Naive thymus-derived CD8-positive, alpha-beta T cell (primary cell): Measurements from ENCODE around the gene EIF4B. TPM values are rescaled to one million over a fixed set of nuclear protein-coding genes. Genes with fewer than 3 reads are reported as not detected.
A peak's percentile ranks its signal among the peaks of the same experiment; 100 is the strongest.

Source experiments
- ATAC-seq, 2 donors: fragments of 150-1000 bp; cut with Tn5 transposase in 1 of 2; sonication (Bioruptor Pico), chemical (Tn5 transposase) in 1 of 2; 1 replicate in 1 of 2; 2 replicates in 1 of 2; pipeline ENCODE4 v1.10.0; 2021; ENCODE audit warnings: mild to moderate bottlenecking in 2 of 2, moderate library complexity in 2 of 2
- POLR2A ChIA-PET: fragments of 350-600 bp; sonication (Branson Sonifier 250); formaldehyde crosslinking; loops from one replicate; lab custom pipeline; 2021; ENCODE audit warnings: antibody characterized with exemption; lab: Charles Lee
- DNase-seq, 10 donors: peaks; one replicate each; pipeline versions ENCODE4 v3.0.0 to v3.0.0-alpha.2; 2020 to 2022
- H3K27ac Mint-ChIP-seq, 10 donors: one replicate each; pipeline ENCODE4 v1.8.0; 2020 to 2022; ENCODE audit warnings: mild to moderate bottlenecking in 10 of 10, mixed read lengths in 10 of 10, moderate library complexity in 4 of 10, inconsistent platforms in 1 of 10
- H3K27me3 Mint-ChIP-seq, 5 donors: one replicate each; pipeline ENCODE4 v1.8.0; 2021 to 2022; ENCODE audit warnings: mixed read lengths in 5 of 5
- H3K36me3 Mint-ChIP-seq, 3 donors: one replicate each; pipeline ENCODE4 v1.8.0; 2020 to 2022; ENCODE audit warnings: mixed read lengths in 3 of 3, mild to moderate bottlenecking in 2 of 3, inconsistent platforms in 1 of 3
- H3K4me1 Mint-ChIP-seq, 4 donors: one replicate each; pipeline ENCODE4 v1.8.0; 2021 to 2022; ENCODE audit warnings: mixed read lengths in 4 of 4
- H3K4me3 Mint-ChIP-seq, 10 donors: one replicate each; pipeline ENCODE4 v1.8.0; 2020 to 2022; ENCODE audit warnings: mild to moderate bottlenecking in 10 of 10, mixed read lengths in 10 of 10, moderate library complexity in 6 of 10, inconsistent platforms in 1 of 10
- H3K9me3 Mint-ChIP-seq, 9 donors: one replicate each; pipeline ENCODE4 v1.8.0; 2020 to 2022; ENCODE audit warnings: mixed read lengths in 9 of 9, mild to moderate bottlenecking in 3 of 9, inconsistent platforms in 1 of 9, moderate library complexity in 1 of 9
- polyA plus RNA-seq, 3 donors: library from polyadenylated mRNA; unstranded; fragments of 300-500 nt; fragmentation: Illumina TruSeq; gene quantifications; one replicate each; pipeline ENCODE4 v1.2.3, GENCODE V29; 2021
- total RNA-seq, 8 experiments: library from RNA in 2 of 8; stranded (reverse) in 2 of 8; gene quantifications; one replicate each; pipeline ENCODE4 v1.2.3 and lab custom pipeline; 2021 to 2026

The EIF4B gene
- total and polyA plus RNA-seq, 5 experiments from 2014 or later: 116 to 804 (median 146) TPM

DNA sequence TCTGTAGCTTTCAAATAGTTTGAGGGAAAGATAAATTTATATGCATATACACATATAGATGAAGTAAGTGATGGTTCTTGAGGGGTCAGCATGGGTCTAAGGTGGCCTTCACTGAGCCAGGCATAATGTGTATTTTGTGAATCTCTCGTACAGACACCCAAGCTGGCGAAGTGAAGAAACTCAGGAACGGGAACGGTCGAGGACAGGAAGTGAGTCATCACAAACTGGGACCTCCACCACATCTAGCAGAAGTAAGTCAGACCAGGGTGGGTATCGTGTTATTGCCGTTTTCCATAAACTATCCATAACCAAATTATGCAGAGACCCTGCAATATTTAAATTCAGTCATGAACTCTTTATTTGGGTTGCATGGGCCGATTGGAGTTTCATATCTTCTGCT, 28.2 kb downstream of the EIF4B start:
- DNase-seq: no peak
- ATAC-seq: no peak
- POLR2A ChIA-PET: interaction anchor here (1.0 kb wide), 2 partner anchors 13 to 20 kb away, joined by 3 to 8 read pairs; no protein-coding TSS in a partner anchor
- Mint-ChIP-seq H3K27ac (peak overlapping the region in 4 of 10 donors; percentile 16 to 81 (median 68)), H3K27me3 (no peaks in the 10 kb centered on the region), H3K9me3 (no peaks in the 10 kb centered on the region), H3K4me1 (peaks cover 8 to 23% (median 10%) of the 10 kb centered on the region in 4 donors), H3K4me3 (no peak overlapping the region), H3K36me3 (peaks cover 3 to 95% (median 26%) of the 10 kb centered on the region in 3 donors)

DNA sequence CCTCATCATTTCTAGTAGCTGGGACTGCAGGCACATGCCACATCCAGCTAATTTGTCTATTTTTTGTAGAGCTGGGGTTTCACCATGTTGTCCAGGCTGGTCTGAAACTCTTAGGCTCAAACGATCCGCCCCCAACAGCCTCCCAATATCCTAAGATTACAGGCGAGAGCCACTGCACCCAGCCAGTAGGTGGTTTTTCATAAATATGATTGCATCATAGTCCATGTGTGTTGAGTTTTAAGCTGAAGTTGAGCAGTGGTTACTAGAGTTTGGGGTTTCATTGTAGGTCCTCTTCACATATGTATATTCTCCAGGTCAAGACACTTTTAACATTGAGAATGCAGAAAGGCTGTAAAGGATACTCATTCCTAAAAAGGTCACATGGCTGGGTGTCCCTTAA, 30.5 kb downstream of the EIF4B start:
- H3K4me1 Mint-ChIP-seq: peaks cover 5 to 20% (median 10%) of the 10 kb centered on the region in 4 donors

DNA sequence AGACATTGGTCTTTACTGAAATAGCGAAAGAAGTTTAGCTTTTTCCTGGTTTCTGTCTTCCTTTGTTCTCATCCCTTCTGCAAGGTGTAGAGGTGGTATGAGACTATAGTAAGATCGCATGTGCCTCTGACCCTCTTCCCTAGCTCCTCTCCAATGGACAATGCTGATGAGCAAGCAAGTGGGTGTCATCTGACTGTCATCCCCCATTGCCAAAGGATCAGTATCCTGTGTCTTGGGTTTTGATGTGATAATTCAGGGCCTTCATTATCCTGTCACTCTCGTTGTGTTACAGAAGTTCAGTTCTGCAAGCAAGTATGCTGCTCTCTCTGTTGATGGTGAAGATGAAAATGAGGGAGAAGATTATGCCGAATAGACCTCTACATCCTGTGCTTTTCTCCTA, 33.6 kb downstream of the EIF4B start:
- Mint-ChIP-seq H3K9me3 (no peaks in the 10 kb centered on the region), H3K27ac (peak overlapping the region in 1 of 10 donors; percentile 43), H3K4me3 (peak overlapping the region in 1 of 10 donors; percentile 15), H3K27me3 (no peaks in the 10 kb centered on the region), H3K36me3 (peaks cover 3 to 72% (median 11%) of the 10 kb centered on the region in 3 donors), H3K4me1 (peaks cover 5 to 22% (median 14%) of the 10 kb centered on the region in 4 donors)
- no peak for DNase-seq
- ATAC-seq: no peak
- POLR2A ChIA-PET: no interaction called here

More for the DNA sequence above, 30.5 kb downstream of the EIF4B start:
- no peaks in the 10 kb centered on the region for H3K9me3 Mint-ChIP-seq
- H3K27me3 Mint-ChIP-seq: no peaks in the 10 kb centered on the region
- no peak overlapping the region for H3K27ac Mint-ChIP-seq
- H3K4me3 Mint-ChIP-seq: no peak overlapping the region
- no peak for ATAC-seq
- POLR2A ChIA-PET: interaction anchor here (1.3 kb wide), 1 partner anchor 63 kb away, joined by 3 read pairs; no protein-coding TSS in a partner anchor
- peaks cover 3 to 94% (median 25%) of the 10 kb centered on the region in 3 donors for H3K36me3 Mint-ChIP-seq
- DNase-seq: peak in 1 of 10 donors; percentile 44

DNA sequence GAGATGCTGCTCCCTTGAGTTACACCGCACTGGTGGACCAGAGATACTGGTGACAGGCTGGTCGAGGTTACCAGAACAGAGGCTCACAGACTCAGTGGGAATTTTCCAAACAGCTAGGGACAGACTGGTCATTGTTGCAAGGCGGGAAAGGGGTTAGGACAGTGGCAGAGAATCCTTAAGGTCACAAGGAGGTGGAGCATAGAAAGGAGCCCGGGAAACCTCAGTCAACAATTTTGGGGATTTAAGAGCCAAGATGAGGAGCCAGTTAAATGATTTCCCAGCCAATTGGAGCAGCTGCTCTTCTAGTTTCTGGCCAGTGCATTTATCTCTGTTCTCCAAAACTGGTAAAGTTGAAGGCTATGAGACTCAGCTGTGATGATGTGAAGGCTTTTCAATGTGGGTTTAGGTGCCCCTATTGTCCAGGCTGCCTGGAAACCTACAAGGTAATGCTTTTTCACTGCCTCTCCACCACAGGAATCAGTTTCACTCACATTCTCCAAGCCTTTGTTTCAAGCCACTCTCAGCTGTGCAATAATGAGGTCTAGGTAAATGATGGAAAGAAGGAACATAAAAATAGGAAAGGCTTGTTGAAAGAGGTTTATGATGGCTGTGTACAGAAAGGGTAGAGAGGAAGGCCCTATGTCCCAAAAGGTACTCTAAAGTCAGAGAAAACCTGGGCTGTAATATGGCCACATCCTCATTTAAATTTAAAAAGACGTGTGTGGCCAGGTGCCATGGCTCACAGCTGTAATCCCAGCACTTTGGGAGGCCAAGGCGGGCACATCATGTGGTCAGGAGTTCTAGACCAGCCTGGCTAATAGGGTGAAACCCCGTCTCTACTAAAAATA, 36.6 kb downstream of the EIF4B start:
- Mint-ChIP-seq H3K9me3 (no peaks in the 10 kb centered on the region), H3K4me1 (peaks cover 8 to 34% (median 30%) of the 10 kb centered on the region in 4 donors), H3K36me3 (peaks cover 3 to 43% (median 8%) of the 10 kb centered on the region in 3 donors), H3K27me3 (no peaks in the 10 kb centered on the region), H3K4me3 (no peak overlapping the region), H3K27ac (peak overlapping the region in 7 of 10 donors; percentile 4 to 86 (median 41))
- ATAC-seq: no peak
- DNase-seq: no peak
- POLR2A ChIA-PET: interaction anchor here (0.7 to 1.4 kb wide), 3 partner anchors 12 to 21 kb away, joined by 3 to 4 read pairs (median 3); no protein-coding TSS in a partner anchor

DNA sequence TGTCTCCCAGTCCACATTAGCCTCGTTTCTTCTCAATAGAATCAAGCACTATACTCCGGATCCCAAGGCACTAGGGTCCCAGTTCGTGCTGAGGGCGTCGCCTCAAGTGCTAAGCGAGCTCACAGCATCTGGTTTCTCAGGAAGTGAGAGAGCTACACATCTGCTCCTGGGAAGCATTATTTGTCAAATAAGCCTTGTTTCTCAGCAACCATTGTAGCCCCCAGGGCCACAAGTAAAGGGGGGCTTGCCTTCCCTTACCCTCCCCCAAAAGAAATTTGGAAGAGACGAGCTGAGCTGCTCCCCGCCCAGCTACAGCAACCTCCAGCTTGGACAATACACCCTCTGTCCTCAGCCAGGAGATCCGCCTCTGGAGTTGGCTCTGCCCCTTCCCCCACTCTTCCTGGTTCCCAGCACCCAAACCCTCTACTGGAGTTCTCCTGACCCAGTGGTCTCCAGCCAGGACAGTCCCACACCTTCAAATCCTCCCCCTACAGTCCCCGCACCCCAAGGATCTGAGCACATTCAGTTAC, 37.9 kb downstream of the EIF4B start:
- DNase-seq (peak in 1 of 10 donors; percentile 53), ATAC-seq (no peak)
- H3K4me1 Mint-ChIP-seq: peaks cover 2 to 26% (median 21%) of the 10 kb centered on the region in 4 donors
- H3K9me3 Mint-ChIP-seq: no peaks in the 10 kb centered on the region
- H3K27ac Mint-ChIP-seq: peak overlapping the region in 3 of 10 donors; percentile 11 to 89 (median 52)
- no peaks in the 10 kb centered on the region for H3K27me3 Mint-ChIP-seq
- POLR2A ChIA-PET: interaction anchor here (0.9 to 1.0 kb wide), 2 partner anchors 10 kb away, joined by 3 read pairs; no protein-coding TSS in a partner anchor
- no peak overlapping the region for H3K4me3 Mint-ChIP-seq
- peaks cover 0 to 30% (median 1%) of the 10 kb centered on the region in 3 donors for H3K36me3 Mint-ChIP-seq

GRCh38 chr12:53044896-53045695, 38.8 kb downstream of the EIF4B start:
- Mint-ChIP-seq H3K27me3 (no peaks in the 10 kb centered on the region), H3K4me3 (peak overlapping the region in 6 of 10 donors; percentile 14 to 96 (median 66)), H3K27ac (peak overlapping the region in 8 of 10 donors; percentile 11 to 89 (median 50)), H3K4me1 (peaks cover 2 to 24% (median 19%) of the 10 kb centered on the region in 4 donors), H3K36me3 (peaks cover 0 to 22% (median 0%) of the 10 kb centered on the region in 3 donors), H3K9me3 (no peaks in the 10 kb centered on the region)
- no peak for ATAC-seq
- DNase-seq: peak in 1 of 10 donors; percentile 36
- POLR2A ChIA-PET: interaction anchor here (0.5 to 0.9 kb wide), 2 partner anchors 9 to 1314 kb away, joined by 3 read pairs; no protein-coding TSS in a partner anchor

- DNase-seq (peak in 1 of 10 donors; percentile 38), ATAC-seq (no peak)
- Mint-ChIP-seq H3K9me3 (no peaks in the 10 kb centered on the region), H3K27ac (peak overlapping the region in 7 of 10 donors; percentile 47 to 98 (median 81)), H3K4me1 (peaks cover 2 to 24% (median 19%) of the 10 kb centered on the region in 4 donors), H3K36me3 (peaks cover 0 to 16% (median 0%) of the 10 kb centered on the region in 3 donors), H3K4me3 (peak overlapping the region; percentile 90 to 97 (median 96)), H3K27me3 (no peaks in the 10 kb centered on the region)
- POLR2A ChIA-PET: interaction anchor here (1.9 to 3.9 kb wide), 2 partner anchors 34 to 39 kb away, joined by 4 to 15 read pairs; partner anchors contain the start of genes EIF4B and SPRYD3
These were observed 39.4 kb downstream of the EIF4B start for GRCh38 chr12:53045696-53046045.

- POLR2A ChIA-PET: interaction anchor here (1.1 to 3.9 kb wide), 8 partner anchors 11 to 221 kb away, joined by 3 to 15 read pairs (median 6); partner anchors contain the start of genes EIF4B, IGFBP6, SOAT2 and SPRYD3
- H3K9me3 Mint-ChIP-seq: no peaks in the 10 kb centered on the region
- H3K27me3 Mint-ChIP-seq: no peaks in the 10 kb centered on the region
- peak; percentile 42 to 50 for ATAC-seq
- peak overlapping the region; percentile 90 to 97 (median 96) for H3K4me3 Mint-ChIP-seq
- H3K36me3 Mint-ChIP-seq: peaks cover 0 to 7% (median 0%) of the 10 kb centered on the region in 3 donors
- H3K27ac Mint-ChIP-seq: peak overlapping the region; percentile 81 to 98 (median 94)
- peak in 4 of 10 donors; percentile 38 to 55 (median 40) for DNase-seq
- peaks cover 2 to 24% (median 19%) of the 10 kb centered on the region in 4 donors for H3K4me1 Mint-ChIP-seq
These were observed 40.5 kb downstream of the EIF4B start for GRCh38 chr12:53046655-53047220.

DNA sequence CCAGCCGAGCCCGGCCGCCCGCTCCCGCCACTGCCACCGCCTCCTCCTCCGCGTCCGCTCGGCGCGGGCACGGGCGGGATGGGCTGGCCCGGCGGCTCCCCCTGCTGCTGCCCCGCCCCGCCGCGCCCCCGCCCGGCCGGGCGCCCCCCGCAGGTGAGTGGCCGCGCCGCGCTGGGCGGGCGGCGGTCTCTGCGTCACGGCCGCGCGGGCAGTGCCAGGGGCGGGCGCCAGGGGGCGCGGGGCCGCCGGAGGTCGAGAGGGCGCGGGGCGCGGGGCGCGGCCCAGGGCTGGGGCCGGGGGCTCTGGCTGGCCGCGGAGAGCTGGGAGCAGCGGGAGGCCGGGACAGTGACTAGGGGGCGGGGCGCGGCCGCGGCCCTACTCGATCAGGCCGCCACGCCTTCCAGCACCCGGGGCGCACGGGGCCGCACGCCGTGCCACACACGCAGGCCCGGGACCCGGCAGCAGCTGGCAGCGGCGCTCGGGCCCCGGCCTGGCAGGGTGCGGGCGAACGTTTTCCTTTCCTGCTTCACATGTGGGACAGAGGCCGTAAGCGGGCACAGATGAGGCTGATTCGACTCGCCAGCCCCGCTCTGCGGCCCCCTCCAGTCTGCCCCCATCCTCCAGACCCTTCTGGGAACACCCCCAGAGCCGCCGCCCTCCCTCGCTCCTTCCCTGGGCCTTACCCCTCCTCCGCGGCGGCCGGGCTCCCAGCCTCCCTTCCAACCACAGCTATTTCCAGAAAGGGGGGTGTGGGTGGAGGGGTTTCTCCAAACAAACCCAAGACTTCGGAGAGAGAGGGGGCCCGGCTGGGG, 41.2 kb downstream of the EIF4B start:
- Mint-ChIP-seq H3K36me3 (peaks cover 0 to under 1% (median 0%) of the 10 kb centered on the region in 3 donors), H3K27ac (peak overlapping the region in 9 of 10 donors; percentile 37 to 90 (median 56))
- POLR2A ChIA-PET: interaction anchor here (0.7 to 3.9 kb wide), 10 partner anchors 10 to 274 kb away, joined by 3 to 15 read pairs (median 4); partner anchors contain the start of genes AAAS, EIF4B, IGFBP6 and SOAT2

DNA sequence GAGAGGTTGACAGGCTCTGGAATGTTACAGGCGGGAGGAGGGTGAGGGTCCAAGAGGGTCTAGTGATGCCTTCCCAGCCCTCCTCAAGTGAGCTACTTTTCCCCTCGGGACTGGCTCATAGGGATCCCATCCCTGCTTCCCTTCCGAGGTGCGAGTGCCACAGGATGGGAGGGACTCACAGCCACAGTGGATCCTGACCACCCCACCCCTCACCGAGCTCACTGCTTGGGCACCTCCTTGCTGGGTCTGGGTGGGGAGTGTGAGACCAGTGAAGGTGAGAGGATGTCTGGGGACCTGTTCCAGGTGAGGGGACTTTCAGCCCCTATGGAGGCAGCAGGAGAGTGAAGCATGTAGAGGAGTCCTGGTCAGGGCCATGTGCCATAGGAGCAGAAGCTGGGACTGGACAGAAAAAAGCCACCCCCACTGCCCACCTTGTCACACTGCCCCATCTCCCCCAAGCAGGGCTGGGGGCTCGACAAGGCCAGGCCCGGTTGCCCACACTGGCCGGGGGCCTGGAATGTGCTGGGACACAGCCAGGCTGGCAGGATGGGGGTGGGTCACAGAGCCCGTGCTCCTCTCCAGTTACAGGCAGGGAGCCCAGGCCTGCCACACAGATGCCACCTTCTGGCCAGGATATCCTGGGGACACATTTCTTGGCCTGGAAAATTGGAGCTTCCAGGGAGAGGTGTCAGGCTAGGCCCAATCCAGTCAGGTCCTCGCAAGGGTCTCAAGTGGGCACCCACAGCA, 42.0 kb downstream of the EIF4B start:
- no peak for DNase-seq

More for the DNA sequence above, 41.2 kb downstream of the EIF4B start:
- Mint-ChIP-seq H3K27me3 (no peaks in the 10 kb centered on the region), H3K9me3 (no peaks in the 10 kb centered on the region), H3K4me1 (peaks cover 2 to 24% (median 20%) of the 10 kb centered on the region in 4 donors), H3K4me3 (peak overlapping the region; percentile 26 to 90 (median 62))
- ATAC-seq: peak; percentile 75 to 79
- peak; percentile 53 to 80 (median 72) for DNase-seq

More for the DNA sequence above, 42.0 kb downstream of the EIF4B start:
- no peaks in the 10 kb centered on the region for H3K36me3 Mint-ChIP-seq
- no peaks in the 10 kb centered on the region for H3K9me3 Mint-ChIP-seq
- no peak for ATAC-seq
- H3K4me3 Mint-ChIP-seq: peak overlapping the region in 9 of 10 donors; percentile 26 to 65 (median 60)
- peaks cover 2 to 24% (median 20%) of the 10 kb centered on the region in 4 donors for H3K4me1 Mint-ChIP-seq
- POLR2A ChIA-PET: interaction anchor here (0.7 to 3.9 kb wide), 9 partner anchors 9 to 273 kb away, joined by 3 to 15 read pairs (median 6); partner anchors contain the start of genes AAAS, EIF4B, IGFBP6 and SOAT2
- no peaks in the 10 kb centered on the region for H3K27me3 Mint-ChIP-seq
- peak overlapping the region in 8 of 10 donors; percentile 39 to 90 (median 71) for H3K27ac Mint-ChIP-seq
